ENCODE measurements around the gene ZNF146.
"Not testable (repeated sequence)": the region's sequence is repeated elsewhere in the genome, so short reads cannot be mapped to it uniquely, and the experiment has no call there.

Gene ZNF146

DNA sequence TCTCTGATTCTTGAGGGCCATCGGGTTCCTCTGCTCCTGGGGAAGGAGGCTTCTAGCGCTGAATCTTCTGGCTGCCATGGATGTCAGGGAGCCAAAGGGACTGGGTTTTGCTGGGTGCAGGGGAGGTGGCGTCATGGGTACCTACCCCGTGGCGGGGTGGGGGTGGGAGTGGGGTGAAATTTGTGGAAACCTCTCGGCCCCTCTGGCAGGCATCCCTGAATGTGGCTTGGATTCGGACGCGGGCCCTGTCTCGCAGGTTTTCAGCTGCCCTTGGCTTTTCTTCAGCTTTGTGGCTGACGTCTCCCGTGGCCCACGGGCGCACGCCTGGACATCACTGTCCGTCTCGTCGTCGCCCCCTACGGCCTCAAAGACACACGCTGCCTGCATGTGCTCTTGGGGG is 53.2 kb downstream of the ZNF146 start:
- in situ Hi-C loops (cut with HindIII; ENCODE audit: low sequenced_read_pairs) = not testable (repeated sequence)

DNA sequence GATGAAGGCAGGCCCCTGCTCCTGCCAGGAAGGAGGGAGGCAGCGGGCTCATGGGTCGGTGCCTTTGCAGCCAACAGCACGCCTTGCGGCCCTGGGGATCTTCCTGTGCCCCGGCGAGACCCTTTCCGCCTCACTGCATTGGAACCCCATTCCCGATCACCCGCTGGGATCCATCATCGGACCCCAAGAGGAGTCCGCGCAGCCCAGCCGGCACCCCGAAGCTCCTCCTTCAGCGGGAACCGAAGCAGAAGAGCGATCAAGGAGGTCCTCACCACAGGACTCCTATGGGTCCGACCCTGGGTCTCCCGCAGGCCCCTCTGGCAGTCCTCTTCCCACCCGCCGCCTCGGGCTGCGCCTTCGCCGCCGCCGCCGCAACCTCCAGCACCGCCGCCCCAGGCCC is 53.7 kb downstream of the ZNF146 start:
- in situ Hi-C loops (cut with HindIII; ENCODE audit: low sequenced_read_pairs) = not testable (repeated sequence)

GRCh38 chr19:36269295-36269694 is 54.4 kb downstream of the ZNF146 start:
- in situ Hi-C loops (cut with HindIII; ENCODE audit: low sequenced_read_pairs) = not testable (repeated sequence)

Measured in DLD1 (cell line).